ENCODE measurements around the gene RNF166.
A peak's percentile ranks its signal among the peaks of the same experiment; 100 is the strongest.
"Not testable (repeated sequence)": the region's sequence is repeated elsewhere in the genome, so short reads cannot be mapped to it uniquely, and the experiment has no call there.

RNF166 gene

DNA sequence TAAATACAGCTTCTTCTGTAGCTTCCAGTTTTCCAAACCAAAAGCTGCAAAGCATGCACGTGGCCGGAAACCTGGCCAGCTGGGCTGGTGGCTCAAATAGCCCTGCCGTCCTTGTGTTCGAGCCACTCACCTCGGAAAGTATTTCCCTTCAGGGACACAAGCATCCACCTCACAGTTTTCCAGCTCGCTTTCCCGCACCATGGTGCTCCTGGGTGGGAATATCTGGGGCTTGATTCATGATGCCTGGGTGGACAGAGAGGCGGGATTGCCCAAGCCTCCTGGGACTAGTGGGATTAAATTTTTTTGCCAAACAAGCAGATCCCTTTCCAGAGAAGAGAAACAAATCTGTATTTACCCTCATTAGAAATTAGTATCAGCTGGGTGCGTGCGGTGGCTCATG, 36.2 kb downstream of the RNF166 start:
- FAIRE-seq = no peak

DNA sequence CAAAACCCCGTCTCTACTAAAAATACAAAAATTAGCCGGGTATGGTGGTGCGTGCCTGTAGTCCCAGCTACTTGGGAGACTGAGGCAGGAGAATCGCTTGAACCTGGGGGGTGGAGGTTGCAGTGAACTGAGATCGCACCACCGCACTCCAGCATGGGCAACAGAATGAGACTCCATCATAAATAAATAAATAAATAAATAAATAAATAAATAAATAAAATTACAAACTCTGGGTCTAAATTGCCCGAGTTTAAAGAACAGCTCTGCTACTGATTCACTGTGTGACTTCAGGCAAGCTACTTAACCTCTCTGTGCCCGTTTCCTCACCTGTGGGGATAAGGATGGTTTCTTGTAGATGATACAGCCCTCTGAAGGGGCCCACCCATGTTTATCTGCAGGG, 36.7 kb downstream of the RNF166 start:
- not testable (repeated sequence) for FAIRE-seq

DNA sequence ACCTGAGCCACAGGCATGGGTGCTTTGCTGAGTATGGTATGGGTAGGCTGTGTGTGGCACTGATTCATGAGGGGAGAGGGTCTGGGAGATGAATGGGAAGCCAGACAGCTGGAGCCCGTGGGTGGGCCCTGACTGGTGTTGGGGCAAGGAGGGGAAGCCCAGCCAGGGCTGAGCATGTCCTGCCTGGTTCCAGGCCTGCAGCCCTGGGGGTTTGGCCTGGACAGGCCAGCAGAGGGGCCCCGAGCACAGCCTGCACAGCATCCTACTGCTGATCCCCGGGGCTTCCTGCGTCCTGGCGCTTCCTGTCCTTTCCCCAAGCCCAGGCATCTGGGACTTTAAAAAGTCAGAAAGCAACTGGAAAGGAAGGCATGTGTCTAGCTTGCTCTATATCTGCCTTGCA, 38.7 kb downstream of the RNF166 start:
- FAIRE-seq = no peak

DNA sequence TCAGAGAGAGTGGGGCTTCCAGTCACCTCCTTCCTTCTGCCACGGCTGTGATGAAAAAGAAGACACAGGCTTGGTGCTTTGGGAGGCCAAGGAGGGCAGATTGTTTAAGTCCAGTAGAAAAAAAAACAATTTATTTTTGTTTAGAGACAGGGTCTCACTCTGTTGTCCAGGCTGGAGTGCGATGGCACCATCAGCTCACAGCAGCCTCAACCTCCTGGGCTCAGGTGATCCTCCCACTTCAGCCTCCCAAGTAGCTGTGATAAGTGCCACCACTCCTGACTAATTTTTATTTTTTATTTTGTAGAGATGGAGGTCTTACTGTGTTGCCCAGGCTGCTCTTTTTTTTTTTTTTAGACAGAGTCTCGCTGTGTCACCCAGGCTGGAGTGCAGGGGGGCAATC, 40.6 kb downstream of the RNF166 start:
- no peak for FAIRE-seq

DNA sequence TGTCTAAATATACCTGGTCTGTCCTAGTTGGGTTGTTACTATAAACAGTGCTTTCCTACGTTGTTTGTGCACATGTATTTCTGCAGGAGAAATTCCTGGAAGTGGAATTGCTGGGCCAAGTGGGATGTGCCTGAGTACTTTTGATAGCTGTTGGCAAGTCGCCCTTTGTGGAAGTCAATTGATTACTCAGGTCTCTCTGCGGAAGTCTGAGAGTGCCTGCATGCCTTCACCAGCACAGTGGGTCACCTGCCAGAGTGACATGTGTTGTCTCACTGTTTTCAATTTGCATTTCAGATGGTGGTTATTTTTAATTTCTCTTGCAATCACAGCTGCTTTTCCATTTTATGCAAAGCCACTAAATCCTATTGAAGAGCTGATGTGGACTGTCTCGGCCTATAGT, 41.1 kb downstream of the RNF166 start:
- no peak for FAIRE-seq

DNA sequence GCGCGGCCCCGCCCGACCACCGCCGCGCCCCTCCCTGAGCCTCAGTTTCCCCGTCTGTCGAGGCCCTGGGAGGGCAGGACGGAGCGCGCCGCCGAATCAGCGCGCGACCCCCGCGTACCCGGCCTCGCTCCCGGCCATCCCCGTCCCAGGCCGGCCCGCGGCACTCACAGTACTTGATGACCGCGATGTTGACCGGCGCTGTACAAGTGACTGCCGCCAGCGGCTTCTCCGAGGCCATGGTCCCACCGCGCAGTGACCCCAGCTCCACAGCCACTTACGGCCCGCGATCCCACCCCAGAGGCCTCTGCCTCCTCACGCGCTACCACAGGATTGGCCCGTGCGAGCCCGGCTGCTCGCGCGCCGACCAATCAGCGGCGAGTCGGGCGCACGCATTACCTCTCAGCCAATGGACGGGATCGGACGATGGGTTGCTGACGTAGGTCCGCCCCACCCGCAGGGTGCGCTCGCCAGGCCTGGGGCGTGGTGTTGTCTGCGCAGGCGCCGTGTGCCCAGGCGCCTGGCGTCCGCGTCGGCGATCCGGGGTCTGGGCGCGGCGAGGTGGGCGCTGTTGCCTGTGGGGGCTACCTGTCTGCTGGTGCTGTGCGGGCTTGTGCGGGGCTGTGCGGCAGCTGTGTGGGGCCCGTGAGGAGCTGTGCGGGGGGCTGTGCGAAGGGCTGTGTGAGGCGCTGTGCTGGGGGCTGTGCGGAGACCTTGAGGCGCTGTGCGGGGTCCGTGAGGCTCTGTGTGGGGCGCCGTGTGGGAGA, 43.2 kb downstream of the RNF166 start, which contains the start of gene MVD:
TSS of gene MVD (minus strand) at position 249 of the 764 bp plus-strand sequence. CDS start at position 238, 11 bp downstream.
- peak; percentile 90 for FAIRE-seq

DNA sequence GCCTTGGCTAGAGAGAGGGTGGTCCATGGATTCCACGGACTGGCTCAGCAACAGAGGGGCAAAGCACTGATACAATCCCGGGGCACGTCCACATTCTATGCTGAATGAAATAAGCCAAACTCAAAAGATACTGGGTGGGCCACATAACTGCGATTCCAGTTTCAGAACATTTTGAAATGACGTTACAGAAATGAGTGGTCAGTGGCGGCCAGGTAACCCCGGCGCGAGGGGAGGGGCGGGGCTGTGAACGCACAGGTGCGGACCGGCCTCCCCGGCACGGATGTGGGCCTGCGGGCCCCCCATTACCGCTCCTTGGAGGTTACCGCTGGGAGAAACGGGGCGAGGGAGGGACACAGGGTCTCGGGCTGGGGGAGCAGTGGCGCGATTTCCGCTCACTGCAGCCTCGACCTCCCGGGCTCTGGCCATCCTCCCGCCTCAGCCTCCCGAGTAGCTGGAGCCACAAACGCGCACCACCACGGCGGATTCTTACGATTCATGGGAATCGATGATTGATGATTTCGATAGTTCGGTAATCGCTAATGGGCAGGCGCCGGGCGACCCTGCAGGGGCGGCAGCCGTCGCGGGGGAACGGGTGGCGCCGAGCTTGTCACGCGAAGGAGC, 43.9 kb downstream of the RNF166 start:
- FAIRE-seq = no peak

DNA sequence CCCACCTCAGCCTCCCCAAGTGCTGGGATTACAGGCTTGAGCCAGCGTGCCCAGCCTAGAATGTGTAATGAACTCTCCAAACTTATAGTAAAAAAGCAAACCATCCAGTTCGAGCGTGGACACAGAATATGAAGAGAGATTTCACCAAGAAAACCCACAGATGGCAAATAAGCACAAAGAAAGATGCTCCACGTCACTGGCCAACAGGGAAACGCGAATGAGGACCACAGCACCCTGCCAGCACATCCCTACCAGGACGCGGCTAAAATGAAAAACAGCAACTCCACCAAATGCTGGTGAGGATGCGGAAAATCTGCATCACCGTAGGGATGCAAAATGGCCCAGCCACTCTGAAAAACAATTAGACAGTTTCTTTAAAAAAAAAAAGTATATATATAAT, 44.7 kb downstream of the RNF166 start:
- no peak for FAIRE-seq

DNA sequence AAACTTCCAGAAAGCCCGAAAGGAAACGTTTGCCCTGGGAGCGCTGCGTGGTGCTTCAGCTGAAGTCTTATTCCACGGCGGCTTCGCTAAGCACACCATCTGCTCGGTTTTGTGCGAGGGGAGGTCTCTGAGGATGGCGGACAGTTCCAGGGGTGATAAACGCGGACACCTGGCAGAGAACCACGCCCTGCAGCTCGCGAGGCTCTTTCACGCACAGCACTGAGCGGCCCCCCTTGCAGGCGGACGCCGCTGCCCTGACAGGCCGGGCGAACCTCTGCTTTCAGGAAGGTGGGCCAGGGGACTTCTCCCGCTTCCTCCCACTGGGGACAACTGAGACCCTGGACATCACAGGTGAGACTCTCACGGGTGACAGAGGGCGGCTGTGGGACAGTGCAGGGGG, 47.0 kb downstream of the RNF166 start:
- FAIRE-seq = no peak

DNA sequence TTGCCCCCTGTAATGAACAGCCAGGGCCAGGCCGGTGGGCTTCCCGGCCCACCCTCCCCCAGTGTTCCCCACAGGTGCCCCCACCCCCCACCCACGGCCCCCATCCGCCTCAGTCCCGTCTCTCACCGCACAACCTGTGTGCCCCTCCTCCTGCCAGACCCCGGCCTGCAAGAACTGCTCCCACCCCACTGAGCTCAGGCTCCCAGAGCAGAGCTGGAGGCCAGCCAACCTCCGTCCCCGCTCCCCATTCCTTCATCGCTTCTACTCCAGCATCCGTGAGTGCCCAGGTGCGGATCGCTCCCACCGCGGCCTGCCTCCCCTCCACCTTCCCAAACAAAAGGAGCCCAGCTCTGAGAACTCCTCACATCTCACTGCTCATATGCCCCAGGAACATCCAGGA, 47.5 kb downstream of the RNF166 start:
- FAIRE-seq = no peak

DNA sequence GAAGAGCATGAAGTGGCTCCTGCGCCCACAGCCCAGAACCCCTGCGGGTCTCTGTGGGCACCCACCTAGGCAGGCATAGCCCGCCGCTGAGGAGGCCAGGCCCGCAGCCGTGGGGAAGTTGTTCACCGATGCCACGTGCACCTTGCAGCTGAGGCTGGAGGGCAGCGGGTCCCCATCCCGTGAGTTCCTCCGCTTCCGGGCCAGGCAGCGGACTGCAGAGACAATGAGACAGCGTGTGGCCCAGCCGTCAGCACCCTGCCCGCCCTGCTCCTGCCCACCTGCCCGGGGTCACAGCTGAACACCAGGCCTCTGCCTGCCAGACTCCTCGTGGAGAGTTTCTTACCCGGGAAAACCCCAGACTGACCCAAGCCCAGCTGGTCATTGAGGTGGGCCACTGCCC, 48.8 kb downstream of the RNF166 start:
- no peak for FAIRE-seq

DNA sequence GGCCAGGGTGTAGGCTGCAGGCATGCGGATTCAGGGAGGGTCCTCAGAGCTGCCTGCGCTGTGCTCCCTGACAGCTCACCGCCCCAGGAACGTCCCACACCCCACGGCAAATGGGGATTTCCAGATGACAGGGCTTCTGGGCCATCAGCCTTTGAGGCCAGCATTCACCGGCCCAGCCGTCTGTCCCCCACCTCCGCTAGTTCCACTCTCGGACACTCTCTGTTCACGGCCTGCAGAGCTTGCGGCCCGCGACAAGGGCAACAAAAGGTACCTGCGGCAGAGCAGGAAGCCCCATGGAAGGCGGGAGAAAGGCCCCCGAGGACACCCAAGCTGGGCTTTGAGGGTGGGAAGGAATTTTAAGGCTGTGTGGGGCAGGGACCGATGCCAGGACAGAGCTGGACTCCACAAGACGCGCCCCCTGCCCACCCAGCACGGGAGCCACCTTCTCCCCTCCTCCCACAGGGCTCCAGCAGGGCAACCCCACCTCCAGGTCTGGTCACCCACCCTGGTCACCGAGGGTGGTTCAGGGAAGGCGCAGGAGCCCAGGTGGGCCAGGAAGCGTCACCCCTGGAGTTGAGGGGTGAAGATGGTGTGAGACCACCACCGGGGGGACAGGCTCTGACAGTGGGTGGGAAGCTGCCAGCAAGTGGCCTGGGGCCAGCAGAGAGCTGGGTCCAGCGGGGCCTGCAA, 49.8 kb downstream of the RNF166 start:
- no peak for FAIRE-seq

DNA sequence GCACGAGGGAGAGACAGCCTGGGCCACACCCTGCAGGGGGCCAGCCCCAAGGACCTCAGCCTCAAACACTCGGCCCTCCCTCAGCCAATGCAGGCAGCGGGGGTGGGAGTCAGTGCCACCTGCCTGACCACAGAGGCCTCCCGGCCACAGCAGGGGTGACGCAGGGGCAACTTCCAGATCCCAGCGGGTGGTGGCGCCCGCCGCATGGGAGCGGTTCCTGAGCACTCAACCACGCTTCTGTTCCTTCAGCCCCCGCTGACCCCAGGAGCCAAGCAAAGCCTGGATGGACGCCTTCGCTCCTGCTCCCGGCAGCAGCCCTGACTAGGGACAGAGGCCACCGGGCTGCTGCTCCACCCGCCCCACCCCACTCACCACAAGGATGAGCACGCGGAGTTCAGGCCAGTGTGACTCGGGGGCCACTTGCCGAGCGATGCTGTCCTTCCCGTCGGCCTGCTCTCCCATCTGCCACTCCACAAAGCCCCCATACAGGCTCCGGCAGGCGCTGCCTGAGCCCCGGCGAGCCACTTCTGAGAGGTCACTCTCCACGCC, 50.4 kb downstream of the RNF166 start:
- FAIRE-seq = no peak

DNA sequence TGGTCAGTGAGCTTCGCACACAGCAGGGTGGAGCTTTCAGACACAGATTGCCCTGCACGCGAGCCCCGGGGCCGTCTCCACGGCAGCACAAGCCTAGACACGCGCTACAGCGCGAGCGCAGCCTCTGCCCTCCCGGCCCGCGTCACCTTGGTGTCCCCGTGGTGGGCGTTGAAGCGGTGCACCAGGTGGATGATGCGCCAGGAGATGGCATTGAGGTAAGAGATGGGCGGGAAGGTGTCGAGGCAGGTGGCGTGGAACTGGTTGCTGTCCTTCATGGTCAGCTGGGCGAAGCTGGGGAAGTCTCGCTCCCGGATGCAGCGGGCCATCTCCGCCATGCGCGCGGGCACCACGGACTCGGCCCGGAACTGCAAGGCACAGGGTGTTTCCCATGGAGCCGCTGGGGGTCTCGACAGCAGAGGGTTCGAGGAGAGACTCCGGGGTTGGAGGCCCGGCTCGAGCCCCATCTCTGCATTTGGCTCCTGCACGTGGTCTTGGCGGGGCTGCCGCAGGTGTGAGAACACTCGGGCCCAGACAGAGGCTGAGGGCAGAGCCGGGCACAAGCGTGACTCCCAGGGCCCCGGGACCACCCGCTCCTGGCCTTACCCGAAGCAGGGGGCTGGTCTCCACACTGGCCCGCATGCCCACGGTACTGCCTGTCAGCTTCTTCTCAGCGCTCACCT, 51.0 kb downstream of the RNF166 start:
- FAIRE-seq = no peak

DNA sequence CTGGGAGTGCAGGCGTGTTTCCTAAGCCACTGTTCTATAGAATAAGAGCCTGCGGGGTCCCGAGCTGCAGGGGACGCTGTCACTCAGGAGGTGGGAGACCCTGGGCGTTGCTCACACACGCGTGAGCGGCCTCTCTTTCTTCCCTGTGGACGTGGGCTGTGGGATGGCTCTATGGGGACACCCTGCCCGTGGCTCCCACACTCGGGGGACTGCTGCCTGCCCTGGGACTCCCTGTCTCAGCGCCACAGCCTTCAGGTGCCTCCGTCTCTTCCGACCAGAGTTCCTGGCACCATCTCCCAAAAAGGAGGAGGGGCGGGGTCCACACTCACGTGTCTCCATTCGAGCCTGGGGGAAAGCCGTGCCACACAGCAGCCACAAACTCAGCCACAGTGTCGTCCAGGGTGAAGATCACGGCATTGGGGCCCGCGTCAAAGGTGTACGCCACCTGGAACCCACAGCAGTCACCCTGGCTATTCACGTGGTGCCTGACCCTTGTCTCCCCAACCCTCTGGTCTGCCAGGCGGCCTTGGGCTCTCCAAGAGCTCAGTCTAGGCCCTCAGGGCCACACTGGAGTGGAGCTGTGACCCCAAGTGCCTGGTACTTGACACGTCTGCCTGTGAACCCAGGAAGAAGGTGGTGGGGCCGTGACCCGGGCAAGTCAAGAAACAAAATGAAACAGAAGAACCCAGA, 51.7 kb downstream of the RNF166 start:
- no peak for FAIRE-seq

DNA sequence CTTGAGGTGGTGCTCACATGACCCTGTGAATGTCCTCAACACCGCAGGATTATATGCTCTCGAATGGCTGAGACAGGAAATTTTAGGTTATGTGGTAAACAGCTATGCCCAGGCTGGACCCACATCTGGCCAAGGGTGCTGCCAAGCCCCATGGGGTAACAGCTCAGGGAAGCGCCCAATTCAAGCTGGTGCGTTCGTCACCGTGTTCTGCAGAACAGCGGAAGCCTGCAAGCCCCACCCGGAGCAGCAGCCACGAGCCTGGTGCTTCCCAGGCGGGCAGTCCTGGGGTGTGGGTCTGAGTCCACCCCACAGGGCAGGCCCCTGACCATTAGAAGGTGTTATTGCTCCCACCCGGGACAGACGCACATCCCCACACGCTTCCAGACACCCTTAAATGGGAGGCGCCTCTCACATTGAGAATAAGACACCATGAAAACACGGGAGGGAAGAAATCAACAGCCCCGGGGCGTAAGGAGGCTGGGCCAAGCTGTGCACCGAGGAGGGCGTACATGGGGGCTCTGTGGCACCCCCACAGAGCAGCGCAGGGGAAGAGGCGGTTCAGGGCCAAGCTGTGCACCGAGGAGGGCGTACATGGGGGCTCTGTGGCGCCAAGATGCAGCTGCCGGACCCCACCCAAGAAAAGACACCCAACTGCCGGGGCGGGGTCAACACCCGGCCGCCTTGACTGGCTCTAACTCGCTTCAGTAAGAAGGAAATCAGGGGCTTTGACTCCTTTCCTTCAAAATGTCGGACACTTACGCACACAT, 52.4 kb downstream of the RNF166 start:
- FAIRE-seq = no peak

DNA sequence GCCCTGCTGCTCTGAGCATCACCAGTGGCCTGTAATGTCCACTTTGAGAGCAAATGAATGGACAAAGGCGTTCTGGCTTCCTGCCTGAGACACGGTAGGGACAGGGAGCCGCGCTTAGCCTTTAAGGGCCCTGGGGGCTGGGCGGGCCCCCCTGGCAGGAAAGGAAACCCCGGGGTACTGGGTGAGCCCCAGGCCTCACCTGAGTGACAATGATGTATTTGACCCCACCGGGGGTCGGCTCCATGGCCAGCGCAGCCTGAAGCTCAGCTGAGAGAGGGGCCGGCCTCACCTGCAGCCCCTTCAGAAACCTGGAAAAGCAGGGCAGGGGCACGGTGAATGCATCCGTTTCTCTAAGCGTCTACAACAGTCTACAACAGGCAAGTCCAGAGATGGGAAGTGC, 53.1 kb downstream of the RNF166 start:
- FAIRE-seq = no peak

DNA sequence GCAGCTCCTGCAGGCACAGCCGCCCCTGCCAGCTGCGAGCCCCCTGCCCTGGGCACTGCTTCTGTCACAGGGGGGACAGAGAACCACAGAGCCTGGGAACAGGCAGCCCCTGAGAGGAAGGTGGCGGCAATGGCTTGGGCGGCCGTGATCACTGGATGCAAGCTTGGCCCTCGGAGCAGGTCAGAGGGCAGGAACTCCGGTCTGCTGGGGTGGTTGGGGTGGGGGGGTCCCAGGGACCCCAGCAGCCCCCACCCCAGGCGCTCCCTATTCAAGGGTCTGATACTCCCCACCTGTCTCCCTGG, 53.5 kb downstream of the RNF166 start:
- FAIRE-seq = no peak

DNA sequence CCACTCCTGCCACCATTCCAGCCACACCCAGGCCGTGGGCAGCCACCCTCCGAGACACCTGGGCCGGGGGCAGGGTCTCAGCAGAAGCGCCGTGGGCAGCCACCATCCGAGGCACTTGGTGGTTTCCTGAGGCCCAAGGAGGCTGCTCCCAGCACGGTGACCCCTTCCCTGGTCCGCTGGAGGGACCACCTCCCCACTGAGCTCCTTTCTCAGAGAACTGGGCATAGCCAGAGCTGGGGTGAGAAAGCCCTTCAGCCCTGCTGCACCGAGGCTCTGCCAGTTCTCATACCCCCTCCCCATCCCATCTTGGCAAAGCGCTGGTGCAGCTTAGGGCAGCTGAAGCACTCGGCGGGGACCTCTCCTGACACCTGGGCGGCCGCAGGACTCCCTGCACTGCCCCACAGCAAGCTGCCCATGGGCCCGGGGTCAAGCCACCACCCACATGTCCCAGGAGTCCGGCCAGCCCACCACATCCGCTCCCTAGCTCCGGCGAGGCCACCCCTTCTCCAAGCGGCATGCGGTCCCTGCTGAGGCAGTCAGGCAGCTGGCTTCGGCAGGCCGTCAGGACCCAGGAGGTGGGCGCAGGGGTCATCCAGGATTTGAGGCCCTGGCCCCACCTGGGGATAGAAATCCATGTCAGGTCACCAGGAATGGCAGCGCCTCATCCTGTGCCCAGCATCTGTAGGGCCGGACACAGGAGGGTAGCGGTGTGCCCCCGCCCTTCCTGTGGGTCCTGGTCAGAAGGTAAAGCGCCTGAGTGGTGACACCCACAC, 54.0 kb downstream of the RNF166 start:
- FAIRE-seq = no peak

DNA sequence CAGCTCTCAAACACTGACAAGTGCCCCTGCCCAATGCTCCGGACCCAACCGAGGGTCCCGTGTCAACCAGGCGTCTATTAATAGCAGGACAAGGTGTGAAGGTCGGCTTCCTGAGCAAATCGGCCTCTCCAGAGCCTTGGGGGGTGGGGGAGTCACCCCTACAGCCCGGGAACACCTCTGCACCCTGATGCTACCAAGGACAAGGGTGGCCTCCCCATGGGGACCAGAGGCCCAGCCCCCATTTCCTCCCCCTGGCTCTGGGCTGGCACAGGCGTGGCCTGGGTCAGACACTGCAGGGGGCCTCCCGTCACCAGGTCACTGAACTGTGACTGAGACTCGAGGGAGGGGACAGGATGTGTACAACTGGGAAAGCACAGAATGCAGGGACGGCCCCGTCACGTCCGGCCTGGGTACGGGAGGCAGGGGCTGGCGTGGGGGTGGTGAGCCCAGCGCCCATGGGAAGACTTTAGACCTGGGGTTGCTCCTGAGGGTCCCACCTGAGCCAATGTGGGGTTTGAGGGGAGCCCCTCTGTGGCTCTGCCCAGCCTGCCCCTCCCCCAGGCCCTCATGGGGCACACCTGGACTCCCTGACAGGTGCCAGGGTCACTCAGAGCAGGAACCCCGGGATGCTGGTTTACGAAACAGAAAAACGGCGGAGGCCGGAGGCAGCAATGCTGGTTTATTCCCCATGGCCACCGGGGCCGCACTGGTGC, 54.8 kb downstream of the RNF166 start:
- FAIRE-seq = no peak

All from endometrium (tissue), 2 donors.